GM21529 (cell line): ENCODE results near the gene DOCK4.

ENCODE experiments used
- ATAC-seq: cut with Tn5 transposase; IDR thresholded peaks from one replicate; pipeline ENCODE4 v1.9.1; 2021; ENCODE audit not compliant: unreplicated experiment

DOCK4 gene

DNA sequence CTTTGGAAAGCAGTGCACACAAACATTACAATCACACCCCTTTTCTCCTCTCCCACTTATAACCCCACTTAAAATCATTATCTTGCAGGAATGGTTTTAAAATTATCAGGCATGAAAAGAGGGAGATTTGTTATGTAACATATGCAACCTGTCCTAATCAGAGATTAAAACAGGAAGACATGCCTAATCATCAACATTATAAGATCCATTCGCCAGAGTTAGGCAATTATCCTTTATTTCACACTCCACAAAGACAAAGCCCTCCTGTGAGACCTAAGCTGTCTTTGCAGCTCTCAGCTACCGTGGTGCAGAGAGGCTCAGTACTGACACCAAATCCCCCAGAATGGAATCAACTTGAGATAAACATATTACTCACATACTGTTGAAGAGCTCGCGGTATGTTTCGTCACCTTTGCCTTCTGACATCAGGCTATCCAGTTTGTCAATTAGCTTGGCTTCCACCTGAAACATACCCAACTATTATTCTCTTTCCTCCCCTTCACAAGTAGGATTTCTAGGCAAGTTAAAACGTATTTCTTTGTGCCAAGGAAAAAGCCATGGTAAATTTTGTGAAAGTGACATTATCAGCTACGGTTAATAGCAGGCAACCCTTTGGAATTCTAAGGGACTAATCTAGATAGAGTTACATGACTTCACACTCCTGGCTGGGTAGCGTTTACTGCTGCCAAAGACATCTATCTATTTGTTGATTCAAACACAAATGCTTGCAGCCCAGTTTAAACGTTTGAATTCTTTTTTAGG, 417.7 kb downstream of the DOCK4 start:
- no peak for ATAC-seq

DNA sequence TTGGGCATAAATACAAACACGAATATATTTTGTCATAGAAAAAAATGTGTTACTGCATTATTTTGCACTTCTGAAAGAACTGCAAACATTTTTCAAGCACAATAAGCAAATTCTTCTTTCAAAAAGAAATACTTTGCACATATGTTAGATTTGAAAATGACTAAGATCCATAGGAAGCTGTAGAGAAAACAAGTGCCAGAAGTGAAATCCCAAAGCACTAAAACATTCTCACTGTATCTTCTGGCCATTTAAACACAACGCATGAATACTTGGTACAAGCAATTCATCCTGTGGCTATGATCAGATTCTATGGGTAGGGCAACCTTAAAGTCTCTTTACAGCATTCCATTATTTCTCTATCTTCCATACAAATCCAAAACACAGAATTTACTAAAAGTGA, 418.5 kb downstream of the DOCK4 start:
- no peak for ATAC-seq

DNA sequence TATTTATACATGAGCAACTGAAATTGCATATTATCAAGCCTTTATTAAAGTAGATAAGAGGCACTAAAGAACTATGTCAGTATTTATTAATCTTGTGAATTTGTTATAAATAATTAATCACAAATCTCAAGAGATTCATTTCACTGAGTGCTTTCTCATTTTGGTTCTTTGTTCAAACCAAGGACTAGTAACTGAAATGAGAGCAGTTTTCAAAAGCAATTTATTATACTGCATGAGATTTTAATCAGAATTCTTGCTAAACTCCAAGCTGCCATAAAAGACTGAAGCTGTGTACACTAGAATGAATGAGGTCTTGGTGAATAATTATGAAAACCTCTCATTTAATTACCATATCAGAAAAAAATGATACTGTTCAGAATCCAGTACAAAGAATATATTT, 419.1 kb downstream of the DOCK4 start:
- ATAC-seq = no peak

GRCh38 chr7:111785076-111785475, 421.1 kb downstream of the DOCK4 start:
- no peak for ATAC-seq

DNA sequence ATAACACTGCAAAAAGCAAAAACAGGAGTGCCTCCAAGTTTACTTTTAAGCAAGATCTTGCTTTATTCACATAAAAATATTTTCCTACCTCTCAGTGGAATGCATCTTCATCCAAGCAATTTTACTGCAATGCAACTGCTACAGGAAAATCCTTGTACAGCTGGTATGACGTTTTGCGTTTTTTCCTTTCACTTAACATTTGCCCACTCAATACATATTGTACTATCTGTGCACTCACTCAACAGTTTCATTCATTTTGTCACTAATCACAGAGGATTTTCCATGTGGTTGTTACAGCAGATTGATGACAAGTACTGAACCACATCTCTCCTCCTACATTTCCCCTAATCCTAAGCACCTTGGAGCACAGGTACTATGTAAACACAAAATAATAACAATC, 421.9 kb downstream of the DOCK4 start:
- ATAC-seq = no peak

GRCh38 chr7:111783854-111784253, 422.3 kb downstream of the DOCK4 start:
- no peak for ATAC-seq

GRCh38 chr7:111780527-111780926, 425.7 kb downstream of the DOCK4 start:
- ATAC-seq = peak; percentile 45

DNA sequence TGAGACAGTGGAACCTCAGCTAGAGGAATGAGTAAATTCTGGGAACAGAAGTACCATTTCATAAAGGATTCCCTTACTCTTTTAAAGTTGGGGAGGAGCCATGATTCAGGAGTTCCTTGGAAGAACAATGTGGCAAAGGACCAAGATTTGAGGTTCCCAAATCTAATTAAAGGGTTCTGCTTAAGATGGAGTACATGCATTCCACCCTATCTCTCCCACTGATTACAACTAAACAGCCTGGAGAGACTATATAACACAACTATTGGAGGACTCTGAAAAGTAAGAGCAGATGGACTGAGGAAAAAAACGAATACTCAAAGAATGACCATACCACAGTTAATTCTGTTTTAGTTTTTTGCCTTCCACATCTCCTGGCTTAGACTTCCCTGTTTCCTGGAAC, 431.0 kb downstream of the DOCK4 start:
- no peak for ATAC-seq

- no peak for ATAC-seq
Measured at GRCh38 chr7:111772716-111773115, 433.5 kb downstream of the DOCK4 start.

DNA sequence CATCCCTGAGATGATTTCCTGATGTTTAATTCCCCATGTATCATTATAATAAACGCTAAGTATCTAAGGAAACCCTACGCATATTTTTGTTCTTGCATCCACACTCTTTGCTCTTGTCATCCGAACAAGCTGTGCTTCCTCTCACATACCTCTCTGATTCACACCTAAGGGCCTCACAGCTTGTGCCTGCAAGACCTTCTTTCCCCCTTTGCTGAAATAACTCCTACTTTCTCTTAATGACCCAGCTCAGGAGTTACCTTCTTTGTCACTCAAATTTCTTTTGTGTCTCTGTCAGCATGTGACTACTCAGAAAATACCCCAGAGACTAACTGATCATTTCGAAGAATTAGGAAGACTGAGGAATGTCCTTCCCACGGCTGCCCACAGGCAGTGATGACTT, 434.6 kb downstream of the DOCK4 start:
- ATAC-seq = no peak

- no peak for ATAC-seq
Measured at GRCh38 chr7:111770116-111770515, 436.1 kb downstream of the DOCK4 start.

DNA sequence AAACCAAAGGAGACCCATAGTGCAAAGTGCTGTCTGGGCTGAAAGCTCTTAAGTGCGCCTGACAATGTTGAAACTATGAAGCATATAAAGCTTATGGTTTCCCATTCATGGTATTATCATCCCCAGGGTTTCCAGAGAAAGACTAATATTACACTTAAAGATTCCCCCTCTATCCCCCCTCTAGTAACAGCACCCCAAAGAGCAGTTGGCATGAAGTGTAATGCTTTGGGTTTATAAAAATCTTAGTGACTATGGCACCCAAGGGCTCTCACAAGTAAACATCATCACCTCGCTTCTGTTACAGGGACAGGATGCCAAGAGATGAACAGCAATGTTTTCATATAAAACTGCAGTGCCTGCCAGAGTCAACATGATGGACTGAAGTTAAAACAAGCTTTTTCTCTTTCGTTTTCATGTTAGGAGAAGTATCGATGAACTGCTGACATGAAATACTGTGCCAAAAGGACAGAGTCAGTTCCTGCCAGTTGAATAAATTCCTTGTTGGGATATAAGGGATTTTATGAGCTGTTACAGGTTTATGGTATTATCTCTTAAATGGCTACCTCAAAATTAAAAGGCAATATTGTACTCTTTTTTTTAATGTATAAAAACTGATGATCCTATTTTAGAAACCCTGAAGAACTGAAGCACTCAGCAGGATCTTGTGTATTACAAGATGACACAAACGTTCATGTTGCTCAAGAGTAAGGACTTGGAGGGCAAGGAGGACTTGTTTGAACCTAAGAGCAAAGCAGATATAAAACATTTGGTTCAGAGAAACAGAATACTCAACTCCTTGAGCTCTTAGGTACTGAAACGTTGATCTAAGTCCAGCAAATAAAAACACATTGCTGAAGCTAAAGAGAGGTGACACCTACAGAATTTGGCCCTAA, 440.2 kb downstream of the DOCK4 start:
- no peak for ATAC-seq

DNA sequence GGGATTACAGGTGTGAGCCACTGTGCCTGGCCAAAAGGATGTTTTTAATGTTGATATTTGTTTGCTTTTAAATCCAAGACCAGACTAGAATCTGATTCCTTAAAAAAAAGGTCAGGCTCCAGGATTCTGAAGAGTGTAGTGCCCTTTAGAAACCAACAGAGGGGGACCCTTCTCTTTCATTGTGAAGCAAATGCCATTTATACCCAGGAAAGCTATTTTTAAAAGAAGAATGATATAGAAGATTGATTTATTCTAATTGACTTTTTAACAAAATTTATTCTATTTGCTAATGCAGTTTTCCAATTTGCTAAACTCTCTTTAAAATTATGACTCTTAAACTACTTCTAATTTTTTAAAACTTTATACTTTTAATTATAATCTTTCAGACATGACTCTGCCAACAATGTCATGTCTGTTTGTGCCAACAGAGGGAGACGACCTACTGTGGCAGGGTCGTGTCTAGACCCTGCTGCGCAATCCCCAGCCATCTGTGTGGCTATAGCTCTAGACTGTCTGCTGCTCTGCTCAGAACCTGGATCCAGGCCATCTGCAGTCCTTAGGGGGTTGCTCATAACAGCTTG, 442.9 kb downstream of the DOCK4 start:
- no peak for ATAC-seq

GRCh38 chr7:111762799-111763198, 443.4 kb downstream of the DOCK4 start:
- ATAC-seq = no peak

DNA sequence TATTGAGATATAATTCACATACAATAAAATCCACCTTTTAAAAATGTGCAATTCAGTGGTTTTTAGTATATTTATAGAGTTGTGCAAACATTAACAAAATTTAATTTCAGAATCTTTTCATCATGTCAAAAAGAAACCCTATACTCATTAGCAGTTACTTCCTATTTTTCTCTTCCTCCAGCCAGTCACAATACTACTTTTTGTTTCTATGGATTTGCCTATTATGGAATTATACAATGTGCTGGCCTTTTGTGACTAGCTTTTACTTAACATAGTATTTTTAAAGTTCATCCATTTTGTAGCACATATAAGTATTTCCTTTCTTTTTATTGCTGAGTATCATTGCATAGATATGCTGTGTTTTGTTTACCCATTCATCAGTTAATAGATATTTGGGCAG, 444.0 kb downstream of the DOCK4 start:
- ATAC-seq = no peak

- no peak for ATAC-seq
Measured at GRCh38 chr7:111760043-111760442, 446.2 kb downstream of the DOCK4 start.

GRCh38 chr7:111758332-111758731, 447.9 kb downstream of the DOCK4 start:
- ATAC-seq = no peak

DNA sequence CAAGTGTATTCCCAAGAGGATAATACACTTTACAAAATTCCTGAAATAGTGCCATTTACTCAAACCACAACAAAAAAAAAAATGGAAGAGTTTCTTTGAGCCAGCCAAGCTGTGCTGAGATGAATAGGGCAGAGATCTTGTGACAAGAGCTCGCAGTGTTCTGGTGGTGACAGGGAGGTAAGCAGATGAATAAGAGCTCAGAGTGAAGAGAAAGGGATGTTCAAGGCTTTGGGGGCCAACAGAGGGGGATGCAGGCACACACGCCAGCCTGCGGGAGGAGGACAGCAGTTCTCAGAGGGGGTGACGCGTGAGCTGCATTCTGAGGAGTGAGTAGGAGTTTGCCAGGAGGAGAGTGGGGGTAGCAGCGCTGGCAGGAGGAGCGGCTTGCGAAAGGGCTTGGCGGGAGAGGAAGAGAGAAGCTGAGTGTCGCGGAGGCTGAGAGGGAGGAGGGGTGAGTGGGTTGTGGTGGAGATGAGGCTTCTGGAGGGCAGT, 449.5 kb downstream of the DOCK4 start:
- no peak for ATAC-seq

DNA sequence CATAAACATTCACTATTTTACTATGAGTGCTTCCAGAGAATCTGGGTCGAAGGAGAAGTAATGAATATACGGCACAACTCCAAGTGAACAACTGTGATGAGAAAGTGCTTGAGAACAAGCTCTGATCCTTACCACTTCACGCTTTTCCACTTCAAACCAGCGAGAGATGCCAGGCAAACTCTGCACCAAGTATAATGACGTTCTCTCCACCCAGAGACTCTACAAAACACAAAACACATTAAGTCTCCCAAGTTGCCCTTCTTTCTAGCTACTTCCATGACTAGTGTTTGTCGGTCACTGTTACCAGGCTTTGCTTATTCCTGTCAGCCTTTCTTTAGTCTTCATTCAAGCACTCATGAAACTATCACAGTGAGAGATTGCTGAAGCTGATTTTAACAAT, 450.8 kb downstream of the DOCK4 start:
- no peak for ATAC-seq

DNA sequence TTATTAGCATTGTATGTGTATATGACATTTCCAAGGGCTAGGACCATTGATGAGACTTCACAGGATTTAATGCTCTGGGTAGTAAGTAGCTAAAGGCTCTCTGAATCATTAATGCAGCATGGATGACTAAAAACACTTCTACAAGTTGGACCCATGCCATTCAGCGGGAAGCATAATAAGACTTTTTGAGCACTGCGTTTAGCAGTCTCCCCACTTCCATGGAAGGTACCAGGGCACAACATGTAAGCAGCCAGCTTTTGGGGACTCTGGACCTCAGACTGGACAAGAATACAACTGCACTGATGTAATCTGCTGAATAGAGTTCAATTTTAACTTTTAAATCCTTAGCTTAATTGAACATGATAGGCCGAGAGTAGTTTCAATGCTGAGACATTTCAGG, 452.2 kb downstream of the DOCK4 start:
- ATAC-seq = no peak

DNA sequence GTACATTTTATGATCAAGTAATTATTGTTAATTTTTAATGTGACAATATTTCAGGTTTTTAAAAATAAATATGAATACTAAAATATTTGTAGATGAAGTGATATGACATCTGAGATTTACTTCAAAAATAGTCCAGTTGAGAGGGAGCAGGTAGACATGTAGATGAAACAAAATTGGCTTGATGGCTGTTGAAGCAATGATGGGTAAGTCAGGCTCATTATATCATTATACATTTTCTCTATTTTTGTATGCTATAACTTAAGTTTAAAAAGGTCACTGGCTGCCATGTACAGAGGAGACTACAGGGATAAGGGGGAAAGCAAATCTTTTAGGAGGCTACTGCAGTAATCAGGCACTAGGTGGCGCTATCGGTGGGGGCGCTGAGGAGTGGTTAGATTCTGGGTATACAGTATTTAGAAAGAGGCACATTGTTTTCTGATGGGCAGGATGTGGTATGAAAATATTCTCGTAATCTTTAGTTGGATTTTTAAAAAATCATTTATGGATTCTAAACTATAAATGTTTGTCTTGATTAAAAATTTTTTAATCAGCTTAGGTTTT, 454.1 kb downstream of the DOCK4 start:
- ATAC-seq = peak; percentile 91
